Stimulated activated CD8-positive, alpha-beta memory T cell treated with anti-CD3 and anti-CD28 coated beads, Interleukin-12 subunit alpha, Interleukin-12 subunit beta, amount 100 ng/mL, for 24 hours (primary cell): ENCODE data around the gene LMBRD1.
"Not testable (repeated sequence)": the region's sequence is repeated elsewhere in the genome, so short reads cannot be mapped to it uniquely, and the experiment has no call there.

Experiments used
- DNase-seq: peaks from one replicate; pipeline ENCODE4 v3.0.0-alpha.2; 2020; ENCODE audit errors: extremely low read depth

The LMBRD1 gene

GRCh38 chr6:69796642-69797390 lies at the start of gene LMBRD1:
Gene LMBRD1 (minus strand): TSS chr6:69797010. CDS start chr6:69796881, 129 bp downstream.
- peak; percentile 97 for DNase-seq

- DNase-seq, result no peak
Observed at GRCh38 chr6:69846312-69846711, 49.5 kb upstream of the LMBRD1 start.

- DNase-seq, result no peak
Observed at GRCh38 chr6:69843189-69843588, 46.4 kb upstream of the LMBRD1 start.

- DNase-seq, result no peak
Observed at GRCh38 chr6:69841862-69842261, 45.1 kb upstream of the LMBRD1 start.

GRCh38 chr6:69835414-69836179 lies 38.8 kb upstream of the LMBRD1 start:
- DNase-seq, result no peak

- DNase-seq, result no peak
Observed at GRCh38 chr6:69832558-69832957, 35.7 kb upstream of the LMBRD1 start.

GRCh38 chr6:69827276-69827893 lies 30.6 kb upstream of the LMBRD1 start:
- DNase-seq, result no peak

GRCh38 chr6:69825904-69826303 lies 29.1 kb upstream of the LMBRD1 start:
- DNase-seq, result no peak

- DNase-seq, result not testable (repeated sequence)
Observed at GRCh38 chr6:69824355-69824754, 27.5 kb upstream of the LMBRD1 start.

GRCh38 chr6:69820438-69820837 lies 23.6 kb upstream of the LMBRD1 start:
- no peak for DNase-seq

- no peak for DNase-seq
Observed at GRCh38 chr6:69820018-69820417, 23.2 kb upstream of the LMBRD1 start.

GRCh38 chr6:69819138-69819537 lies 22.3 kb upstream of the LMBRD1 start:
- DNase-seq, result no peak

- DNase-seq, result no peak
Observed at GRCh38 chr6:69818223-69818930, 21.6 kb upstream of the LMBRD1 start.

- DNase-seq, result no peak
Observed at GRCh38 chr6:69817358-69817757, 20.5 kb upstream of the LMBRD1 start.

GRCh38 chr6:69816569-69816968 lies 19.8 kb upstream of the LMBRD1 start:
- DNase-seq, result no peak

- DNase-seq, result no peak
Observed at GRCh38 chr6:69816026-69816425, 19.2 kb upstream of the LMBRD1 start.

- DNase-seq, result no peak
Observed at GRCh38 chr6:69813508-69813907, 16.7 kb upstream of the LMBRD1 start.

GRCh38 chr6:69812746-69813427 lies 16.1 kb upstream of the LMBRD1 start:
- no peak for DNase-seq

- no peak for DNase-seq
Observed at GRCh38 chr6:69802995-69803394, 6.2 kb upstream of the LMBRD1 start.

GRCh38 chr6:69801711-69802110 lies 4.9 kb upstream of the LMBRD1 start:
- no peak for DNase-seq

GRCh38 chr6:69801225-69801624 lies 4.4 kb upstream of the LMBRD1 start:
- DNase-seq, result no peak
